GM12878 (cell line): ENCODE data around the gene ULK1. TPM values are rescaled to one million over a fixed set of nuclear protein-coding genes. Genes with fewer than 3 reads are reported as not detected.

Source experiments
- ATAC-seq: fragments of 200-7000 bp; cut with Tn5 transposase; 3 replicates; pipeline ENCODE4 v1.9.1; 2020; ENCODE audit warnings: mild to moderate bottlenecking, moderate library complexity
- BruUV-seq: library from RNA; stranded (reverse); fragments of 400-500 nt; replicated peaks from 2 replicates; lab custom pipeline; 2021; lab: Mats Ljungman, UMichigan
- CTCF ChIA-PET: fragments of 300-600 bp; sonication (Branson Sonifier 250); formaldehyde crosslinking; extraction: SDS; loops from one replicate; lab custom pipeline; 2021; ENCODE audit warnings: inconsistent platforms; lab: Yijun Ruan, JAX
- POLR2A ChIA-PET: fragments of 350-600 bp; formaldehyde crosslinking; extraction: SDS; loops from one replicate; lab custom pipeline; 2021; ENCODE audit warnings: inconsistent platforms; lab: Charles Lee
- RAD21 ChIA-PET: fragments of 300-600 bp; sonication (Branson Sonifier 250); formaldehyde crosslinking; loops from one replicate; lab custom pipeline; 2023; ENCODE audit warnings: antibody characterized with exemption; ENCODE audit not compliant: unreplicated experiment; lab: Charles Lee
- SMC1A ChIA-PET: fragments of 300-600 bp; sonication (Branson Sonifier 250); formaldehyde crosslinking; loops from one replicate; lab custom pipeline; 2023; ENCODE audit not compliant: unreplicated experiment, uncharacterized antibody; lab: Charles Lee
- DNase-seq: peaks from one replicate; pipeline ENCODE4 v3.0.0-alpha.2; 2011; ENCODE audit warnings: low read depth, low spot score
- FAIRE-seq: peaks from 3 replicates; lab custom pipeline; 2011; peaks lifted over from hg19 to GRCh38; lab: Jason Lieb, UNC
- H2AFZ ChIP-seq: 2 replicates; pipeline ENCODE4 v1.6.0; 2011; ENCODE audit warnings: low read depth, low read length, control low read depth; ENCODE audit not compliant: control insufficient read depth
- H3K27ac ChIP-seq: 2 replicates; pipeline ENCODE4 v1.5.1; 2011; ENCODE audit warnings: control low read depth; ENCODE audit not compliant: control insufficient read depth, insufficient read depth
- H3K27me3 ChIP-seq, 2 experiments: replicated peaks in 1 of 2; 2 replicates each; pipeline versions ENCODE4 v1.6.0 to v1.6.1; 2011; ENCODE audit warnings: low read length in 1 of 2; ENCODE audit not compliant: control insufficient read depth in 2 of 2, insufficient read depth in 2 of 2
- H3K36me3 ChIP-seq, 2 experiments: 2 replicates each; pipeline ENCODE4 v1.5.1; 2011; ENCODE audit warnings: low read length in 1 of 2; ENCODE audit not compliant: control insufficient read depth in 2 of 2, insufficient read depth in 2 of 2
- H3K4me1 ChIP-seq: 2 replicates; pipeline ENCODE4 v1.6.1; 2011; ENCODE audit warnings: mild to moderate bottlenecking, low read length, moderate library complexity, mixed read lengths; ENCODE audit not compliant: control insufficient read depth, insufficient read depth
- H3K4me2 ChIP-seq: 2 replicates; pipeline ENCODE4 v1.6.0; 2011; ENCODE audit warnings: control low read depth; ENCODE audit not compliant: control insufficient read depth, insufficient read depth
- H3K4me3 ChIP-seq: fragments of 200-600 bp; sonication (generic); 2 replicates; pipeline ENCODE4 v1.5.1; 2016
- H3K79me2 ChIP-seq: 2 replicates; pipeline ENCODE4 v1.6.0; 2011; ENCODE audit warnings: low read length; ENCODE audit not compliant: control insufficient read depth, insufficient read depth
- H3K9ac ChIP-seq: 2 replicates; pipeline ENCODE4 v1.8.0; 2011; ENCODE audit warnings: low read length, control low read depth, mixed read lengths; ENCODE audit not compliant: control insufficient read depth, insufficient read depth
- H3K9me3 ChIP-seq: replicated peaks from 3 replicates; pipeline ENCODE4 v1.5.1; 2011; ENCODE audit warnings: mild to moderate bottlenecking, low read length; ENCODE audit not compliant: control insufficient read depth, insufficient read depth
- H4K20me1 ChIP-seq: 2 replicates; pipeline ENCODE4 v1.6.0; 2011; ENCODE audit not compliant: control insufficient read depth, insufficient read depth
- ASH2L ChIP-seq: fragments of 300-600, 200-600 bp; sonication (generic); IDR thresholded peaks from 2 replicates; pipeline ENCODE4 v1.6.1; 2017; ENCODE audit warnings: low read depth, mild to moderate bottlenecking, borderline replicate concordance
- ATF2 ChIP-seq: IDR thresholded peaks from 2 replicates; pipeline ENCODE4 v1.6.1; 2012; ENCODE audit warnings: low read length, inconsistent platforms
- HDAC2 ChIP-seq: fragments of 200-600 bp; sonication (generic); IDR thresholded peaks from 2 replicates; pipeline ENCODE4 v1.6.1; 2017
- RAD51 ChIP-seq: fragments of 450-650 bp; IDR thresholded peaks from 2 replicates; pipeline ENCODE4 v1.6.1; 2016; ENCODE audit warnings: moderate library complexity, mild to moderate bottlenecking, inconsistent platforms
- WRNIP1 ChIP-seq: IDR thresholded peaks from 2 replicates; pipeline ENCODE4 v1.6.1; 2011; ENCODE audit warnings: low read depth, low read length, improper control_type of control experiment, borderline replicate concordance
- ZBTB33 ChIP-seq: fragments of 450-650 bp; IDR thresholded peaks from 2 replicates; pipeline ENCODE4 v1.6.1; 2017; ENCODE audit warnings: mild to moderate bottlenecking
- ZNF384 ChIP-seq: IDR thresholded peaks from 2 replicates; pipeline ENCODE4 v1.6.1; 2012; ENCODE audit warnings: low read depth, mild to moderate bottlenecking, low read length, improper control_type of control experiment, borderline replicate concordance
- WGBS: methylation state at CpG from one replicate; pipeline ENCODE4 v1.1.6; 2016; ENCODE audit warnings: low lambda C conversion rate; ENCODE audit not compliant: insufficient replicate concordance, insufficient coverage; ENCODE audit errors: missing lambda C conversion rate; 5-methylcytosine and 5-hydroxymethylcytosine counted together
- in situ Hi-C: fragments of 300-500 bp; cut with MboI; formaldehyde crosslinking; loops from 9 replicates; pipeline ENCODE4 v1.14.3; 2018; ENCODE audit warnings: mixed read lengths
- intact Hi-C: fragments of 100-400 bp; cut with micrococcal nuclease; formaldehyde crosslinking; loops from one replicate; pipeline ENCODE4 v1.14.2; 2022; ENCODE audit not compliant: unreplicated experiment
- polyA plus RNA-seq, 11 experiments: library from polyadenylated mRNA; depleted of rRNA in 4 of 11; unstranded in 6 of 11; stranded (reverse) in 5 of 11; fragments of >200 nt; fragmentation: Nextera tagmentation in 4 of 11; fragmentation: Illumina TruSeq in 1 of 11; extraction: Ambion mirVana in 4 of 11; extraction: Trizol in 1 of 11; gene quantifications; 1 replicate in 1 of 11; 2 replicates in 10 of 11; pipeline versions ENCODE4 v1.2.1 to v1.2.3, GENCODE V29; 2011 to 2016; ENCODE audit warnings: inconsistent platforms in 2 of 11, missing spikeins in 2 of 11, low read depth in 1 of 11
- total RNA-seq, 4 experiments: library from RNA; depleted of rRNA in 3 of 4; stranded (reverse); fragments of >200 nt in 3 of 4; fragmentation: Illumina TruSeq in 1 of 4; extraction: Trizol in 1 of 4; gene quantifications; 2 replicates each; pipeline versions ENCODE4 v1.2.1 to v1.2.3, GENCODE V29; 2013 to 2021

ULK1 gene
- total and polyA plus RNA-seq, 10 of the 15 experiments (the other 5 are each of a cell fraction or from before 2014, with no cell fraction given) = 0.13 to 14.1 (median 1.5) TPM

GRCh38 chr12:131851741-131852550 lies 42.5 kb upstream of the ULK1 start:
- RAD21 ChIA-PET = no interaction called here
- SMC1A ChIA-PET = no interaction called here
- POLR2A ChIA-PET = no interaction called here
- Histone ChIP-seq H3K9ac (no peak overlapping the region), H3K36me3 (no peaks in the 10 kb centered on the region), H3K4me2 (no peak overlapping the region), H3K9me3 (no peaks in the 10 kb centered on the region), H3K4me1 (peaks cover 3% of the 10 kb centered on the region; the same call in 1 of the 2 replicates), H3K4me3 (no peak overlapping the region), H4K20me1 (no peaks in the 10 kb centered on the region), H3K79me2 (no peaks in the 10 kb centered on the region), H3K27ac (no peak overlapping the region), H3K27me3 (no peaks in the 10 kb centered on the region), H2AFZ (no peak overlapping the region)
- DNase-seq = no peak
- no peak for TF ChIP-seq WRNIP1
- TF ChIP-seq ASH2L = no peak
- no peak for TF ChIP-seq ATF2
- TF ChIP-seq HDAC2 = no peak
- no peak for TF ChIP-seq ZBTB33
- TF ChIP-seq ZNF384 = no peak
- TF ChIP-seq RAD51 = no peak
- in situ Hi-C loops (no loop called here), intact Hi-C loops (no loop called here)
- CTCF ChIA-PET = no interaction called here
- no peak for ATAC-seq
- no TSS peak for BruUV-seq
- WGBS = 63% methylated on average over 33 of the region's 37 CpGs
- no peak for FAIRE-seq
